GM23248 (cell line): Measurements from ENCODE around the gene LIME1. TPM values are rescaled to one million over a fixed set of nuclear protein-coding genes. Genes with fewer than 3 reads are reported as not detected.

Experiments
- DNase-seq: peaks from one replicate; pipeline ENCODE4 v3.0.0-alpha.2; 2015
- H2AFZ ChIP-seq: fragments of 200-600 bp; sonication (generic); 2 replicates; pipeline ENCODE4 v1.6.1; 2016; ENCODE audit warnings: antibody characterized with exemption
- H3F3A ChIP-seq: fragments of 200-600 bp; sonication (generic); 2 replicates; pipeline ENCODE4 v1.6.1; 2016; ENCODE audit warnings: mild to moderate bottlenecking, antibody characterized with exemption, mixed run types; ENCODE audit not compliant: insufficient read depth
- H3K27ac ChIP-seq: fragments of 200-600 bp; sonication (generic); 2 replicates; pipeline ENCODE4 v1.5.1; 2016; ENCODE audit warnings: mild to moderate bottlenecking
- H3K27me3 ChIP-seq: fragments of 200-600 bp; sonication (generic); replicated peaks from 2 replicates; pipeline ENCODE4 v1.6.1; 2016; ENCODE audit warnings: mild to moderate bottlenecking; ENCODE audit not compliant: insufficient read depth
- H3K36me3 ChIP-seq: fragments of 200-600 bp; sonication (generic); 2 replicates; pipeline ENCODE4 v1.6.1; 2016; ENCODE audit warnings: low read depth, mild to moderate bottlenecking
- H3K4me1 ChIP-seq: fragments of 200-600 bp; sonication (generic); 2 replicates; pipeline ENCODE4 v1.6.1; 2016; ENCODE audit warnings: mild to moderate bottlenecking; ENCODE audit not compliant: insufficient read depth
- H3K4me2 ChIP-seq: fragments of 200-600 bp; sonication (generic); one replicate; pipeline ENCODE4 v1.6.1; 2016; ENCODE audit warnings: mild to moderate bottlenecking; ENCODE audit not compliant: unreplicated experiment
- H3K4me3 ChIP-seq: fragments of 200-600 bp; sonication (generic); 2 replicates; pipeline ENCODE4 v1.5.1; 2016; ENCODE audit warnings: mild to moderate bottlenecking
- H3K79me2 ChIP-seq: fragments of 200-600 bp; sonication (generic); 2 replicates; pipeline ENCODE4 v1.6.1; 2016; ENCODE audit warnings: mild to moderate bottlenecking; ENCODE audit not compliant: insufficient read depth
- H3K9ac ChIP-seq: fragments of 200-600 bp; sonication (generic); 2 replicates; pipeline ENCODE4 v1.6.1; 2016; ENCODE audit warnings: mild to moderate bottlenecking
- H3K9me2 ChIP-seq: fragments of 200-600 bp; sonication (generic); 2 replicates; pipeline ENCODE4 v1.6.1; 2016; ENCODE audit warnings: mixed run types, mild to moderate bottlenecking, moderate library complexity; ENCODE audit not compliant: insufficient read depth
- H3K9me3 ChIP-seq: fragments of 200-600 bp; sonication (generic); one replicate; pipeline ENCODE4 v1.6.1; 2017; ENCODE audit warnings: low read depth
- H4K20me1 ChIP-seq: fragments of 200-600 bp; sonication (generic); 2 replicates; pipeline ENCODE4 v1.6.0; 2016; ENCODE audit not compliant: insufficient read depth
- EZH2 ChIP-seq: fragments of 200-600 bp; sonication (generic); IDR thresholded peaks from 2 replicates; pipeline ENCODE4 v1.6.1; 2018; ENCODE audit warnings: antibody characterized with exemption, mild to moderate bottlenecking; ENCODE audit not compliant: insufficient read depth, poor library complexity, severe bottlenecking
- EZH2phosphoT487 ChIP-seq: fragments of 200-600 bp; sonication (generic); IDR thresholded peaks from 2 replicates; pipeline ENCODE4 v1.6.1; 2018; ENCODE audit warnings: antibody characterized with exemption, moderate library complexity, mild to moderate bottlenecking, low read depth; ENCODE audit not compliant: insufficient read depth
- WGBS, 2 experiments: methylation state at CpG; one replicate each; pipeline ENCODE4 v1.1.6; 2015 to 2017; ENCODE audit warnings: low lambda C conversion rate in 2 of 2, low coverage in 1 of 2; ENCODE audit errors: missing lambda C conversion rate in 2 of 2; 5-methylcytosine and 5-hydroxymethylcytosine counted together
- in situ Hi-C: fragments of 300-500 bp; cut with MboI; formaldehyde crosslinking; loops from 2 replicates; pipeline ENCODE4 v1.15.0; 2020
- polyA plus RNA-seq: library from polyadenylated mRNA; unstranded; fragments of >200 nt; fragmentation: Nextera tagmentation; extraction: Ambion mirVana; gene quantifications from 2 replicates; pipeline ENCODE4 v1.2.1, GENCODE V29; 2016
- total RNA-seq: library from RNA; depleted of rRNA; stranded (reverse); fragments of >200 nt; shearing (Covaris generic); gene quantifications from 2 replicates; pipeline ENCODE4 v1.2.3, GENCODE V29; 2014

Gene LIME1
- total and polyA plus RNA-seq, 2 experiments from 2014 or later: 3.7 to 14.1 TPM

- Histone ChIP-seq H3K27ac (no peak overlapping the region), H3K27me3 (no peaks in the 10 kb centered on the region), H3K4me3 (no peak overlapping the region), H3K4me2 (no peak overlapping the region), H2AFZ (no peak overlapping the region), H3K9me3 (no peaks in the 10 kb centered on the region), H3F3A (no peaks in the 10 kb centered on the region), H3K9ac (no peak overlapping the region), H3K9me2 (no peaks in the 10 kb centered on the region), H3K79me2 (no peaks in the 10 kb centered on the region), H3K4me1 (no peaks in the 10 kb centered on the region), H3K36me3 (no peaks in the 10 kb centered on the region), H4K20me1 (no peaks in the 10 kb centered on the region)
- 84 to 87% methylated on average over 6 to 7 of the region's 7 CpGs for WGBS, 2 experiments
- in situ Hi-C loops: no loop called here
- no peak for DNase-seq
- no peak for TF ChIP-seq EZH2
- TF ChIP-seq EZH2phosphoT487: no peak
Observed at GRCh38 chr20:63765902-63766301, 29.4 kb downstream of the LIME1 start.

DNA sequence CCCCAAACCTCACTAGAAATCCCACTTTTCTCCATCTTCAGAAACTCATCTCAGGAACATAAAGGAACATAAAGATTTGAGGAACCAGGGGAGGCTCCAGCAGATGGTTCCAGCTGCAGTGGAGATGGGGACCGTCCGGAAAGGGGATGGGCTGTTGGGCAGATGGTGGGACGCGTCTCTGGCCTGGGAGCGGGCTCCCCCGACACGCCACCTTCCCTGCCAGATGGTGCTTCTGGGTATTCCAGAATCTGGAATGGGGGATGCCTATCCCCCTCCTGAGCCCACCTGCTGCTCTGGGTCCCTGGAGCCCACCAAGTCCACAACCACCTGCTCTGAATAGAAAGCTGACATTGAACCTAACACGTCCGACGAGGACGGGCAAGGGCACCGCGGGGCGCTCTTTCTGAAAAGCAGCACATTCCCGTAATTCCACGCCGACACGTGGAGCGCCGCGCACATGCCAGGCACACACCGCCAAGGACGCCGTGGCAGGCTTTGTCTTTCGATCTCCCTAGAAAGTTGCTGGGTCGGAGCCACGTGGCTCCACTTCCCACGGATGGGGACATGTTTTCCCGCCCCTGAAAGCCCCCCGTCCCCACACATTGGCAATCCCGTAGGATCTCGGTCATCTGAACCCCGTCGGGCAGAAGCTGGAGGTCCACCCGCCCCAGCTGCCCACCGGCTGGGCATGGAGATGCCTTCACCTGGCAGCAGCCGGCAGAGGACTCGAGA is 30.4 kb downstream of the LIME1 start:
- H3K9ac ChIP-seq: no peak overlapping the region
- DNase-seq: no peak
- no peaks in the 10 kb centered on the region for H4K20me1 ChIP-seq
- no peak overlapping the region for H2AFZ ChIP-seq
- TF ChIP-seq EZH2 (no peak), EZH2phosphoT487 (no peak)
- H3K79me2 ChIP-seq: no peaks in the 10 kb centered on the region
- no peaks in the 10 kb centered on the region for H3K9me3 ChIP-seq
- H3K4me3 ChIP-seq: no peak overlapping the region
- H3F3A ChIP-seq: no peaks in the 10 kb centered on the region
- no peak overlapping the region for H3K4me2 ChIP-seq
- no peaks in the 10 kb centered on the region for H3K9me2 ChIP-seq
- no peaks in the 10 kb centered on the region for H3K36me3 ChIP-seq
- in situ Hi-C loops: no loop called here
- H3K27ac ChIP-seq: no peak overlapping the region
- no peaks in the 10 kb centered on the region for H3K27me3 ChIP-seq
- no peaks in the 10 kb centered on the region for H3K4me1 ChIP-seq
- 89 to 94% methylated on average over 33 to 38 of the region's 38 CpGs for WGBS, 2 experiments

- no peaks in the 10 kb centered on the region for H3K9me3 ChIP-seq
- no peaks in the 10 kb centered on the region for H3K9me2 ChIP-seq
- no peaks in the 10 kb centered on the region for H4K20me1 ChIP-seq
- no peaks in the 10 kb centered on the region for H3K36me3 ChIP-seq
- H3K4me2 ChIP-seq: no peak overlapping the region
- 79 to 81% methylated on average over 18 of the region's 18 CpGs for WGBS, 2 experiments
- no peaks in the 10 kb centered on the region for H3F3A ChIP-seq
- no peak for DNase-seq
- no peaks in the 10 kb centered on the region for H3K4me1 ChIP-seq
- no peak overlapping the region for H3K9ac ChIP-seq
- H2AFZ ChIP-seq: no peak overlapping the region
- H3K4me3 ChIP-seq: no peak overlapping the region
- H3K27ac ChIP-seq: no peak overlapping the region
- no peaks in the 10 kb centered on the region for H3K27me3 ChIP-seq
- in situ Hi-C loops: no loop called here
- no peaks in the 10 kb centered on the region for H3K79me2 ChIP-seq
- TF ChIP-seq EZH2phosphoT487: no peak
- TF ChIP-seq EZH2: no peak
Observed at GRCh38 chr20:63767456-63767855, 31.0 kb downstream of the LIME1 start.

DNA sequence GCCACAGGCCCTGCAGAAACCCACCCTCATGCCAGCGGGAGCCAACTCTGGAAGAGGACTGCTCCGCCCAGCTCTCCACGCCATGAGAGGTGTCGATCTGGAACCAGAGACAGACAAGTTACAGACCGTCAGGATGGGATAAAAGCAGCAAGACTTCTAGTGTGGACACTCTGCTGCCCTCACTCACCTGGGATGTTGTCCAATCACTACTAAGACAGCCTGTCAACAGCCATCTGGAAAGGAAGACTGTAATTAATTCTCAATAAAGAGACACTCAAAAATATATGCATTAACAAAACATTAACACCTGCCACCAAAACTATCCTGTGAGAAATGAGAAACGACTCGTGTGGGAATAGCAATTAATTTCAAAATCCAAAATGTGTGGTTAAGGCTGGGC is 31.4 kb downstream of the LIME1 start:
- no peak for DNase-seq
- no peaks in the 10 kb centered on the region for H4K20me1 ChIP-seq
- in situ Hi-C loops: no loop called here
- H3K27ac ChIP-seq: no peak overlapping the region
- H3K27me3 ChIP-seq: no peaks in the 10 kb centered on the region
- H3K9me3 ChIP-seq: no peaks in the 10 kb centered on the region
- TF ChIP-seq EZH2phosphoT487 (no peak), EZH2 (no peak)
- no peaks in the 10 kb centered on the region for H3K9me2 ChIP-seq
- no peak overlapping the region for H2AFZ ChIP-seq
- H3K9ac ChIP-seq: no peak overlapping the region
- H3K36me3 ChIP-seq: no peaks in the 10 kb centered on the region
- no peaks in the 10 kb centered on the region for H3K79me2 ChIP-seq
- no peaks in the 10 kb centered on the region for H3K4me1 ChIP-seq
- no peak overlapping the region for H3K4me2 ChIP-seq
- WGBS, 2 experiments: 71 to 82% methylated on average over 7 of the region's 7 CpGs
- no peak overlapping the region for H3K4me3 ChIP-seq
- H3F3A ChIP-seq: no peaks in the 10 kb centered on the region
